Keratinocyte (primary cell): ENCODE measurements around the gene LAIR2. TPM values are rescaled to one million over a fixed set of nuclear protein-coding genes. Genes with fewer than 3 reads are reported as not detected.

Source experiments
- DNase-seq: peaks from one replicate; pipeline ENCODE4 v3.0.0-alpha.2; 2011; ENCODE audit warnings: low read depth, missing footprints, low spot score
- FAIRE-seq: peaks from 2 replicates; lab custom pipeline; 2011; peaks lifted over from hg19 to GRCh38; lab: Jason Lieb, UNC
- H2AFZ ChIP-seq: 2 replicates; pipeline ENCODE4 v1.6.0; 2012; ENCODE audit warnings: low read length, control low read depth, inconsistent platforms; ENCODE audit not compliant: control insufficient read depth
- H3K27ac ChIP-seq: 2 replicates; pipeline ENCODE4 v1.5.1; 2011; ENCODE audit warnings: low read length; ENCODE audit not compliant: control insufficient read depth, insufficient read depth
- H3K27me3 ChIP-seq: 3 replicates; pipeline ENCODE4 v1.6.0; 2011; ENCODE audit warnings: low read length; ENCODE audit not compliant: control insufficient read depth, insufficient read depth; ENCODE audit errors: extremely low read depth
- H3K36me3 ChIP-seq, 2 experiments: 2 replicates in 1 of 2; 3 replicates in 1 of 2; pipeline ENCODE4 v1.5.1; 2011; ENCODE audit warnings: low read length in 2 of 2, mild to moderate bottlenecking in 1 of 2; ENCODE audit not compliant: control insufficient read depth in 2 of 2, insufficient read depth in 2 of 2; ENCODE audit errors: extremely low read depth in 1 of 2
- H3K4me1 ChIP-seq: 3 replicates; pipeline ENCODE4 v1.5.1; 2011; ENCODE audit warnings: low read length; ENCODE audit not compliant: control insufficient read depth, insufficient read depth; ENCODE audit errors: extremely low read depth
- H3K4me2 ChIP-seq: 3 replicates; pipeline ENCODE4 v1.6.0; 2011; ENCODE audit warnings: low read depth, low read length; ENCODE audit not compliant: control insufficient read depth, insufficient read depth; ENCODE audit errors: extremely low read depth
- H3K4me3 ChIP-seq, 3 experiments: fragments of 200-600 bp in 1 of 3; sonication (generic) in 1 of 3; 2 replicates in 2 of 3; 3 replicates in 1 of 3; pipeline ENCODE4 v1.5.1; 2011 to 2016; ENCODE audit warnings: low read length in 3 of 3, mild to moderate bottlenecking in 3 of 3, control low read depth in 2 of 3, inconsistent platforms in 1 of 3, low read depth in 1 of 3, mixed read lengths in 1 of 3, mixed run types in 1 of 3, moderate library complexity in 1 of 3; ENCODE audit not compliant: control insufficient read depth in 2 of 3, insufficient read depth in 2 of 3; ENCODE audit errors: extremely low read depth in 1 of 3
- H3K79me2 ChIP-seq: 2 replicates; pipeline ENCODE4 v1.6.0; 2012; ENCODE audit warnings: low read length; ENCODE audit not compliant: control insufficient read depth, insufficient read depth
- H3K9ac ChIP-seq: 3 replicates; pipeline ENCODE4 v1.6.0; 2011; ENCODE audit warnings: low read length; ENCODE audit not compliant: control insufficient read depth, insufficient read depth; ENCODE audit errors: extremely low read depth
- H3K9me1 ChIP-seq: 3 replicates; pipeline ENCODE4 v1.6.0; 2011; ENCODE audit warnings: low read length; ENCODE audit not compliant: control insufficient read depth, insufficient read depth; ENCODE audit errors: extremely low read depth
- H3K9me3 ChIP-seq: 2 replicates; pipeline ENCODE4 v1.5.1; 2012; ENCODE audit warnings: low read depth, low read length; ENCODE audit not compliant: control insufficient read depth
- H4K20me1 ChIP-seq: 3 replicates; pipeline ENCODE4 v1.6.0; 2011; ENCODE audit warnings: low read length; ENCODE audit not compliant: control insufficient read depth, insufficient read depth; ENCODE audit errors: extremely low read depth
- EZH2 ChIP-seq: IDR thresholded peaks from one replicate; pipeline ENCODE4 v1.6.1; 2012; ENCODE audit warnings: inconsistent platforms, mild to moderate bottlenecking, low read length, moderate library complexity
- dilution Hi-C: fragments of 300-500 bp; cut with MboI; formaldehyde crosslinking; loops from one replicate; pipeline ENCODE4 v1.7.0; 2020; ENCODE audit warnings: low sequenced_read_pairs; ENCODE audit not compliant: extremely low pct_ligation_motif_present
- polyA plus RNA-seq, 5 experiments: library from polyadenylated mRNA; depleted of rRNA in 3 of 5; stranded (reverse) in 3 of 5; stranded (forward) in 1 of 5; unstranded in 1 of 5; fragments of >200 nt; gene quantifications; 1 replicate in 1 of 5; 2 replicates in 3 of 5; 3 replicates in 1 of 5; pipeline versions ENCODE4 v1.2.1 to v1.2.3, GENCODE V29; 2011 to 2012; ENCODE audit warnings: missing spikeins in 2 of 5, low read depth in 1 of 5, low replicate concordance in 1 of 5
- TF ChIP-seq, protein P1 (sequence below), 3 experiments: IDR thresholded peaks in 1 of 3; conservative IDR thresholded peaks in 1 of 3; optimal IDR thresholded peaks in 1 of 3; 2 replicates in 2 of 3; 3 replicates in 1 of 3; pipeline versions ENCODE3 to v1.5.1; 2011; ENCODE audit warnings: low read length in 3 of 3, mild to moderate bottlenecking in 3 of 3, moderate library complexity in 2 of 3, control low read depth in 1 of 3, inconsistent platforms in 1 of 3; ENCODE audit not compliant: insufficient read depth in 2 of 3; ENCODE audit errors: extremely low read depth in 1 of 3

Gene LAIR2
- polyA plus RNA-seq, 1 donor (not counting 4 experiments of a cell fraction or from before 2014, with no cell fraction given) = not detected

- Histone ChIP-seq H3K9ac (peak overlapping the region; percentile 80), H3K79me2 (peaks cover 9% of the 10 kb centered on the region), H3K4me2 (peak overlapping the region; percentile 91), H4K20me1 (no peaks in the 10 kb centered on the region), H3K4me3 (peak overlapping the region; percentile 60 to 70 (median 70)), H3K27ac (peak overlapping the region; percentile 68), H3K9me1 (no peaks in the 10 kb centered on the region), H3K36me3 (no peaks in the 10 kb centered on the region), H3K4me1 (peaks cover 28% of the 10 kb centered on the region), H3K9me3 (no peaks in the 10 kb centered on the region), H3K27me3 (no peaks in the 10 kb centered on the region), H2AFZ (no peak overlapping the region)
- FAIRE-seq (no peak), DNase-seq (no peak)
- TF ChIP-seq, protein P1, sequence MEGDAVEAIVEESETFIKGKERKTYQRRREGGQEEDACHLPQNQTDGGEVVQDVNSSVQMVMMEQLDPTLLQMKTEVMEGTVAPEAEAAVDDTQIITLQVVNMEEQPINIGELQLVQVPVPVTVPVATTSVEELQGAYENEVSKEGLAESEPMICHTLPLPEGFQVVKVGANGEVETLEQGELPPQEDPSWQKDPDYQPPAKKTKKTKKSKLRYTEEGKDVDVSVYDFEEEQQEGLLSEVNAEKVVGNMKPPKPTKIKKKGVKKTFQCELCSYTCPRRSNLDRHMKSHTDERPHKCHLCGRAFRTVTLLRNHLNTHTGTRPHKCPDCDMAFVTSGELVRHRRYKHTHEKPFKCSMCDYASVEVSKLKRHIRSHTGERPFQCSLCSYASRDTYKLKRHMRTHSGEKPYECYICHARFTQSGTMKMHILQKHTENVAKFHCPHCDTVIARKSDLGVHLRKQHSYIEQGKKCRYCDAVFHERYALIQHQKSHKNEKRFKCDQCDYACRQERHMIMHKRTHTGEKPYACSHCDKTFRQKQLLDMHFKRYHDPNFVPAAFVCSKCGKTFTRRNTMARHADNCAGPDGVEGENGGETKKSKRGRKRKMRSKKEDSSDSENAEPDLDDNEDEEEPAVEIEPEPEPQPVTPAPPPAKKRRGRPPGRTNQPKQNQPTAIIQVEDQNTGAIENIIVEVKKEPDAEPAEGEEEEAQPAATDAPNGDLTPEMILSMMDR (optimal IDR thresholded peaks at IDR 0.05 in 1 of 3, IDR thresholded peaks at IDR 0.05 in 1 of 3, conservative IDR thresholded peaks at IDR 0.05 in 1 of 3; ENCODE audit: extremely low read depth in 1 of 3, insufficient read depth in 2 of 3, low read length in 3 of 3) = no peak
- TF ChIP-seq EZH2 = no peak
- dilution Hi-C loops = no loop called here
Observed at GRCh38 chr19:54470276-54470887, 32.2 kb upstream of the LAIR2 start.

GRCh38 chr19:54470991-54471782 lies 31.4 kb upstream of the LAIR2 start:
- H3K9ac ChIP-seq = peak overlapping the region; percentile 80
- dilution Hi-C loops = no loop called here
- no peaks in the 10 kb centered on the region for H3K36me3 ChIP-seq
- DNase-seq = no peak
- H3K4me1 ChIP-seq = peaks cover 28% of the 10 kb centered on the region
- peak overlapping the region; percentile 58 for H2AFZ ChIP-seq
- peaks cover 9% of the 10 kb centered on the region for H3K79me2 ChIP-seq
- no peaks in the 10 kb centered on the region for H3K27me3 ChIP-seq
- H3K4me3 ChIP-seq = peak overlapping the region; percentile 60 to 70 (median 70)
- H3K27ac ChIP-seq = peak overlapping the region; percentile 68
- no peaks in the 10 kb centered on the region for H3K9me1 ChIP-seq
- no peaks in the 10 kb centered on the region for H3K9me3 ChIP-seq
- FAIRE-seq = no peak
- TF ChIP-seq EZH2 = no peak
- TF ChIP-seq, protein P1 (optimal IDR thresholded peaks at IDR 0.05 in 1 of 3, IDR thresholded peaks at IDR 0.05 in 1 of 3, conservative IDR thresholded peaks at IDR 0.05 in 1 of 3; ENCODE audit: extremely low read depth in 1 of 3, insufficient read depth in 2 of 3, low read length in 3 of 3) = no peak
- no peaks in the 10 kb centered on the region for H4K20me1 ChIP-seq
- H3K4me2 ChIP-seq = peak overlapping the region; percentile 91
